IPS-15b (cell line): ENCODE data around the gene NNT.

Source experiments
- H3K27me3 ChIP-seq: one replicate; pipeline ENCODE4 v1.6.1; 2013; ENCODE audit warnings: low read length; ENCODE audit not compliant: control insufficient read depth, insufficient read depth
- H3K36me3 ChIP-seq: one replicate; pipeline ENCODE4 v1.6.1; 2013; ENCODE audit warnings: low read length; ENCODE audit not compliant: control insufficient read depth, insufficient read depth
- H3K4me1 ChIP-seq: one replicate; pipeline ENCODE4 v1.6.1; 2013; ENCODE audit warnings: mild to moderate bottlenecking, low read length; ENCODE audit not compliant: control insufficient read depth, insufficient read depth
- H3K4me3 ChIP-seq: one replicate; pipeline ENCODE4 v1.5.1; 2013; ENCODE audit warnings: low read depth, low read length
- H3K9ac ChIP-seq: one replicate; pipeline ENCODE4 v1.6.1; 2013; ENCODE audit warnings: low read depth, mild to moderate bottlenecking, low read length
- H3K9me3 ChIP-seq: one replicate; pipeline ENCODE4 v1.6.1; 2013; ENCODE audit warnings: mild to moderate bottlenecking, low read length; ENCODE audit not compliant: control insufficient read depth, insufficient read depth

Gene NNT

GRCh38 chr5:43636076-43636475 lies 33.1 kb downstream of the NNT start:
- H3K9me3 ChIP-seq: no peaks in the 10 kb centered on the region
- no peak overlapping the region for H3K9ac ChIP-seq
- no peaks in the 10 kb centered on the region for H3K27me3 ChIP-seq
- H3K4me3 ChIP-seq: no peak overlapping the region
- H3K36me3 ChIP-seq: no peaks in the 10 kb centered on the region
- H3K4me1 ChIP-seq: peaks cover 4% of the 10 kb centered on the region

GRCh38 chr5:43637416-43637815 lies 34.4 kb downstream of the NNT start:
- H3K4me3 ChIP-seq: no peak overlapping the region
- no peak overlapping the region for H3K9ac ChIP-seq
- H3K27me3 ChIP-seq: no peaks in the 10 kb centered on the region
- H3K36me3 ChIP-seq: no peaks in the 10 kb centered on the region
- no peaks in the 10 kb centered on the region for H3K9me3 ChIP-seq
- peaks cover 2% of the 10 kb centered on the region for H3K4me1 ChIP-seq

DNA sequence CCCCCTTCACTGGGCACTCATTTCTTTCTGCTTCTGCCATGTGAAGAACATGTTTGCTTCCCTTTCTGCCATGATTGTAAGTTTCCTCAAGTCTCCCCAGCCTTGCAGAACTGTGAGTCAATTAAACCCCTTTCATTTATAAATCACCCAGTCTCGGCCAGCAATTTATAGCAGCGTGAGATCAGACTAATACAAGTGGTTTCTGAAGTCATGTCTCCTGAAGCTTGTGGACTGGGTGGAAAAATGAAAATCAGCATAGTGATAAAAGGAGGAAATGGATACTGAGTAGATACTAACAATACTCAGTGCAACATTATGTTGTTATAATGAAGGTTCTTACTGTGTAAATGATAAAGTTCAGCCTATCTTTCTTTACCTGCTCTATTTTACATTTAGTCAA lies 35.1 kb downstream of the NNT start:
- Histone ChIP-seq H3K27me3 (no peaks in the 10 kb centered on the region), H3K9me3 (no peaks in the 10 kb centered on the region), H3K36me3 (no peaks in the 10 kb centered on the region), H3K4me3 (no peak overlapping the region), H3K9ac (no peak overlapping the region), H3K4me1 (peaks cover 2% of the 10 kb centered on the region)

- Histone ChIP-seq H3K36me3 (no peaks in the 10 kb centered on the region), H3K9ac (no peak overlapping the region), H3K9me3 (no peaks in the 10 kb centered on the region), H3K4me3 (no peak overlapping the region), H3K27me3 (no peaks in the 10 kb centered on the region), H3K4me1 (peaks cover 2% of the 10 kb centered on the region)
These were observed 35.6 kb downstream of the NNT start for GRCh38 chr5:43638546-43638945.

- H3K27me3 ChIP-seq: no peaks in the 10 kb centered on the region
- H3K4me1 ChIP-seq: peaks cover 2% of the 10 kb centered on the region
- H3K9ac ChIP-seq: no peak overlapping the region
- H3K9me3 ChIP-seq: no peaks in the 10 kb centered on the region
- H3K36me3 ChIP-seq: no peaks in the 10 kb centered on the region
- no peak overlapping the region for H3K4me3 ChIP-seq
These were observed 36.6 kb downstream of the NNT start for GRCh38 chr5:43639566-43639965.

- H3K36me3 ChIP-seq: no peaks in the 10 kb centered on the region
- no peaks in the 10 kb centered on the region for H3K27me3 ChIP-seq
- no peak overlapping the region for H3K9ac ChIP-seq
- H3K4me1 ChIP-seq: peaks cover 2% of the 10 kb centered on the region
- H3K9me3 ChIP-seq: no peaks in the 10 kb centered on the region
- no peak overlapping the region for H3K4me3 ChIP-seq
These were observed 39.4 kb downstream of the NNT start for GRCh38 chr5:43642428-43642827.

DNA sequence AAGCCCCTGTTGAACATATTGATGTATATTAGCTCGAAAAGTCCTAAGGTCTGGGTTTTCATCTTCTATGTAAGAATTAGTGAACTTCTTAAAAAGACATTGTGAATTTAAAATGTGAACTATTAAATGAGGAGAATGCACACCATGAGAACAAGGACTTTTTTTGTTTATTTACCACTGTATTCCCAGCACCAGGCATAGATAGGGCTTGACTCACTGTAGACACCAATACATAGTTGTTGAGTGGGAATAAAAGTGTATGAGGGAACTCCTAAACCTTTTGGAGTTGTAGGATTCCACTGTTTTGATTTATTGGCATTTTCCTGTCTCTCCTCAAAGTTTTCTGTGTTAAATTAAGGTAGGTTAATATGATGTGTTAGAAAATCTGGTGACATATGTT lies 40.3 kb downstream of the NNT start:
- Histone ChIP-seq H3K9ac (no peak overlapping the region), H3K36me3 (no peaks in the 10 kb centered on the region), H3K27me3 (no peaks in the 10 kb centered on the region), H3K4me1 (peaks cover 2% of the 10 kb centered on the region), H3K4me3 (no peak overlapping the region), H3K9me3 (no peaks in the 10 kb centered on the region)

DNA sequence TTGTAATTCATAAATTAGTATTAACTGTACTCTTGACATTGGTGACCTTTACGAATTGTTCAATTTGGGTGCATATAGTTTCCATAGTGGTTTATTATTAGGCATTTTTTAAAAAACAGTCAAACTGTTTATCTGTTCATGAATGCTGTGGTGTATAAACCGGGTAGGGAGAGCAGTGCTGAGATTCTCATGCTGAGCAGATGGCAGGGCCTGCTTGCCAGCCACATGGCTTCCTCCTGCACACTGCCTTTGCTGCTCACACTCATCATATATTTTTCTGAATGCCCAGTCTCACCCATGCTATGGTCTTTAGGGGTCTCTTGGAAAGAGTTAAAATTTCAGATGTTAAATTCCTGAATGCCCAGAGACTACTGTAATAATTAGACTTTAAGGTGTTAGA lies 40.8 kb downstream of the NNT start:
- peaks cover 2% of the 10 kb centered on the region for H3K4me1 ChIP-seq
- no peaks in the 10 kb centered on the region for H3K9me3 ChIP-seq
- H3K4me3 ChIP-seq: no peak overlapping the region
- H3K9ac ChIP-seq: no peak overlapping the region
- no peaks in the 10 kb centered on the region for H3K36me3 ChIP-seq
- H3K27me3 ChIP-seq: no peaks in the 10 kb centered on the region

GRCh38 chr5:43646992-43647391 lies 44.0 kb downstream of the NNT start:
- Histone ChIP-seq H3K4me1 (no peaks in the 10 kb centered on the region), H3K36me3 (no peaks in the 10 kb centered on the region), H3K4me3 (no peak overlapping the region), H3K9ac (no peak overlapping the region), H3K27me3 (no peaks in the 10 kb centered on the region), H3K9me3 (no peaks in the 10 kb centered on the region)

DNA sequence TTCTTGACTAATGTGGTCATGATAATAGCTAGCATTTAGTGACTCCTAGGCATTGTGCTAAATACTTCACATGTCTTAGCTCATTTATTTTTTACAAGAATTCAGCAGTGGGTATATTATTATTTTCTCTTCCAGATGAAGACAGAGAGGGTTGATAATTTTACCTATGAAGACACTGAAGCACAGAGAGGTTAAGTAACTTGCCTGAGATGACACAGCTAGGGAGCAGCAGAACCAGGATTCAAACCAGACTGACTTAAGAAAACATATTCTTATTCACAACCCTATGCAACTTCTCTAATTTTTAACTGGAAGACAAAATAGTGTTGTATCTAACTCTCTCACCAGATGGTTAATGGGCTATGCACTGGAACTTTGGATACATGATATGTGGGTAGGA lies 44.8 kb downstream of the NNT start:
- H3K4me3 ChIP-seq: no peak overlapping the region
- no peaks in the 10 kb centered on the region for H3K4me1 ChIP-seq
- no peaks in the 10 kb centered on the region for H3K27me3 ChIP-seq
- no peak overlapping the region for H3K9ac ChIP-seq
- H3K9me3 ChIP-seq: no peaks in the 10 kb centered on the region
- no peaks in the 10 kb centered on the region for H3K36me3 ChIP-seq

- no peaks in the 10 kb centered on the region for H3K4me1 ChIP-seq
- no peaks in the 10 kb centered on the region for H3K9me3 ChIP-seq
- no peaks in the 10 kb centered on the region for H3K36me3 ChIP-seq
- no peak overlapping the region for H3K4me3 ChIP-seq
- no peak overlapping the region for H3K9ac ChIP-seq
- no peaks in the 10 kb centered on the region for H3K27me3 ChIP-seq
These were observed 45.6 kb downstream of the NNT start for GRCh38 chr5:43648499-43649124.

DNA sequence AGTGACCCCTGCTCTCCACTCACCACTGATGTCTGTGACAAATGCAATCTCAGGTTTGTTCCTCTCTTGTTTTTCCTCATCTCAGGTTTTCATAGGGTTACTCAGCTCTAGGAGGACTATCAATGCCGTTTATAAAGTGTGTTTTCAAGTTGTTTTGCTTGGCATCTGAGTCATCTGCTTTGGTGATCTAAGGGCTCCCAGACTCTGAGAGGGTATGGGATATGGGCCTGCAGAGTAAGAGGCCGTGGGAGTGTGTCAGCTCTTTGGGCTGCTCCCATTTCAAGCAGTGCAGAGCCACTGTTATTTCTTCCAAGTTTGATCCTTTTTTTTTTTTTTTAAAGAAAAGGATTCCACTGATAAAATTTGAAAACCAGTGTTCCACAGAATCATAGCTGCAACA lies 46.3 kb downstream of the NNT start:
- Histone ChIP-seq H3K27me3 (no peaks in the 10 kb centered on the region), H3K9ac (no peak overlapping the region), H3K4me1 (no peaks in the 10 kb centered on the region), H3K9me3 (no peaks in the 10 kb centered on the region), H3K4me3 (no peak overlapping the region), H3K36me3 (no peaks in the 10 kb centered on the region)
